DOHH2 (cell line): ENCODE data around the gene GATA3.

Experiments used
- EZH2phosphoT487 ChIP-seq: fragments of 200-600 bp; sonication (generic); IDR thresholded peaks from 2 replicates; pipeline ENCODE4 v1.6.1; 2017; ENCODE audit warnings: borderline replicate concordance, mild to moderate bottlenecking, antibody characterized with exemption, low read length, moderate library complexity, mixed read lengths
- TF ChIP-seq, protein P1 (sequence below): fragments of 200-600 bp; sonication (generic); IDR thresholded peaks from one replicate; pipeline ENCODE4 v1.5.1; 2014; ENCODE audit warnings: antibody characterized with exemption, mild to moderate bottlenecking, low read depth, low read length; ENCODE audit not compliant: poor library complexity, severe bottlenecking

DNA sequence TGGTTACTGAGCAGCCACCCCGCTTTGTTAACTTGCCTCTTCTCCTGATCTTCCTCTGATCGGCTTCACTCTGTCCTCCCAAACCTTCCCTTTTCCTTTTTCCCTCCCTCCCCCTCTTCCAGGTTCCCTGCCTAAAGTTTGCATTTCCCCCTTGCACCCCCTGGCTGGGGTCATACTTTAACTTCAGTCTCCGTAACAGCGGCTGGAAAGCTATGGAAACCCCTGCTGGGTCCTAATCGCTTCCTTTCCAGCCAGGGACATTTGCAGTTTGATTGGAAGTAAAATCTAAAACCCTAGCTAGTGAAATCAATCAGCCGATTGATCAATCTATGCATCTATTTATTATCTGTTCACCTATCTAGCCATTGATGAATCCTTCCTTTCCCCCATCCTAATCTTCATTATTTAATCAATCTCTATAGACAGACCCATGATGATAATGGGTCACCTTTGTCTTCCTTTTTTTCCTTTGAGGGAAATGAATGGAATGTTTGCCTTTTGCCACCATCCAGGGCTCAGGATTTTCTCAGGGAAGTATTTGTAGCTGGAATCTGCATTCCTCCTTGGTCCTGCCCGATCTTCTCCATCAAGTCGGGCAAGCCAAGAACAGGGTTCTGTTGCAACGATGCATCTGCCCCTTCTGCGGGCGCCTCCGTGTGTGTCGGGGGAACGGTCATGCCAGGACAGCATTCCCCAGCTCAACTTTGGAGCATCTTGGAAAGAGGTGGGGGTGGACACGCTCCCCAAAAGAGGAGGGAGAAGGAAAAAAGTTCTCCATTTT is 8.8 kb downstream of the GATA3 start:
- TF ChIP-seq, protein P1, sequence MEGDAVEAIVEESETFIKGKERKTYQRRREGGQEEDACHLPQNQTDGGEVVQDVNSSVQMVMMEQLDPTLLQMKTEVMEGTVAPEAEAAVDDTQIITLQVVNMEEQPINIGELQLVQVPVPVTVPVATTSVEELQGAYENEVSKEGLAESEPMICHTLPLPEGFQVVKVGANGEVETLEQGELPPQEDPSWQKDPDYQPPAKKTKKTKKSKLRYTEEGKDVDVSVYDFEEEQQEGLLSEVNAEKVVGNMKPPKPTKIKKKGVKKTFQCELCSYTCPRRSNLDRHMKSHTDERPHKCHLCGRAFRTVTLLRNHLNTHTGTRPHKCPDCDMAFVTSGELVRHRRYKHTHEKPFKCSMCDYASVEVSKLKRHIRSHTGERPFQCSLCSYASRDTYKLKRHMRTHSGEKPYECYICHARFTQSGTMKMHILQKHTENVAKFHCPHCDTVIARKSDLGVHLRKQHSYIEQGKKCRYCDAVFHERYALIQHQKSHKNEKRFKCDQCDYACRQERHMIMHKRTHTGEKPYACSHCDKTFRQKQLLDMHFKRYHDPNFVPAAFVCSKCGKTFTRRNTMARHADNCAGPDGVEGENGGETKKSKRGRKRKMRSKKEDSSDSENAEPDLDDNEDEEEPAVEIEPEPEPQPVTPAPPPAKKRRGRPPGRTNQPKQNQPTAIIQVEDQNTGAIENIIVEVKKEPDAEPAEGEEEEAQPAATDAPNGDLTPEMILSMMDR, result no peak
- no peak for TF ChIP-seq EZH2phosphoT487
